Right lobe of liver (tissue), 6 donors: ENCODE data around the gene AATK. TPM values are rescaled to one million over a fixed set of nuclear protein-coding genes. Genes with fewer than 3 reads are reported as not detected.
"Not testable (repeated sequence)": the region's sequence is repeated elsewhere in the genome, so short reads cannot be mapped to it uniquely, and the experiment has no call there.

ENCODE experiments used
- ATAC-seq, 4 donors: fragments of 200-7000 bp; cut with Tn5 transposase; one replicate each; pipeline ENCODE4 v1.9.1; 2020; ENCODE audit warnings: mild to moderate bottlenecking in 4 of 4, moderate library complexity in 4 of 4
- DNase-seq, 3 donors: peaks; one replicate each; pipeline ENCODE4 v3.0.0-alpha.2; 2020
- H3K27ac ChIP-seq, 3 donors: fragments of 200-600 bp; one replicate each; pipeline ENCODE4 v1.8.0; 2022
- H3K27me3 ChIP-seq, 2 donors: fragments of 200-600 bp; one replicate each; pipeline ENCODE4 v1.8.0; 2022
- H3K36me3 ChIP-seq, 4 donors: fragments of 200-600 bp; sonication (generic) in 1 of 4; one replicate each; pipeline versions ENCODE4 v1.5.1 to v1.8.0; 2017 to 2022; ENCODE audit warnings: control low read depth in 1 of 4
- H3K4me1 ChIP-seq, 4 donors: fragments of 200-600 bp; sonication (generic) in 1 of 4; one replicate each; pipeline versions ENCODE4 v1.5.1 to v1.8.0; 2017 to 2022; ENCODE audit warnings: control low read depth in 1 of 4
- H3K4me3 ChIP-seq, 3 donors: fragments of 200-600 bp; one replicate each; pipeline ENCODE4 v1.8.0; 2022
- H3K9me3 ChIP-seq, 4 donors: fragments of 200-600 bp; sonication (generic) in 1 of 4; one replicate each; pipeline versions ENCODE4 v1.5.1 to v1.8.0; 2017 to 2022; ENCODE audit warnings: control low read depth in 1 of 4
- POLR2A ChIP-seq: fragments of 450-650 bp; IDR thresholded peaks from one replicate; pipeline ENCODE4 v1.6.1; 2017; ENCODE audit warnings: antibody characterized with exemption, mild to moderate bottlenecking
- WGBS: methylation state at CpG from one replicate; pipeline ENCODE4 v1.1.6; 2018; ENCODE audit warnings: low coverage, low lambda C conversion rate; ENCODE audit not compliant: insufficient coverage; ENCODE audit errors: missing lambda C conversion rate; 5-methylcytosine and 5-hydroxymethylcytosine counted together
- intact Hi-C, 2 donors: fragments of 100-400 bp; cut with DNase I; formaldehyde crosslinking; loops; one replicate each; pipeline versions ENCODE4 v1.11.2 to v1.14.1; 2022
- total RNA-seq, 6 experiments: library from RNA; depleted of rRNA in 2 of 6; stranded (reverse); fragments of >200 nt in 2 of 6; fragmentation: NEBNext Ultra II Directional in 3 of 6; extraction: Animal tissue kit (Norgen Biotek cat#: 25700) in 3 of 6; gene quantifications; one replicate each; pipeline versions ENCODE4 v1.1.0 to v1.2.4, GENCODE V29; 2016 to 2023
- TF ChIP-seq, protein P1 (sequence below), 4 donors: fragments of 200-600 bp in 3 of 4; fragments of 450-650 bp in 1 of 4; IDR thresholded peaks; one replicate each; pipeline versions ENCODE4 v1.5.1 to v1.8.0; 2016 to 2022; ENCODE audit warnings: antibody characterized with exemption in 4 of 4, mild to moderate bottlenecking in 2 of 4
- donor health status: DM: no; HTN: yes; CAD: no.
- donor health status: DM: no; HTN: no; CAD: no.
- donor health status: DM: no; HTN: no; CAD: no.
- donor health status: DM: no; HTN: yes; CAD: no.
- donor health status: DM: no; HTN: yes; CAD: no.

Gene AATK
- total RNA-seq, 6 experiments from 2014 or later, result 0.31 to 1.2 (median 0.86) TPM

- intact Hi-C loops, result no loop called here
- ATAC-seq (no peak), DNase-seq (no peak)
- no peak overlapping the region for H3K4me3 ChIP-seq
- H3K36me3 ChIP-seq, result peaks cover 0 to 17% (median 8%) of the 10 kb centered on the region in 4 donors
- H3K27me3 ChIP-seq, result no peaks in the 10 kb centered on the region
- TF ChIP-seq, protein P1, sequence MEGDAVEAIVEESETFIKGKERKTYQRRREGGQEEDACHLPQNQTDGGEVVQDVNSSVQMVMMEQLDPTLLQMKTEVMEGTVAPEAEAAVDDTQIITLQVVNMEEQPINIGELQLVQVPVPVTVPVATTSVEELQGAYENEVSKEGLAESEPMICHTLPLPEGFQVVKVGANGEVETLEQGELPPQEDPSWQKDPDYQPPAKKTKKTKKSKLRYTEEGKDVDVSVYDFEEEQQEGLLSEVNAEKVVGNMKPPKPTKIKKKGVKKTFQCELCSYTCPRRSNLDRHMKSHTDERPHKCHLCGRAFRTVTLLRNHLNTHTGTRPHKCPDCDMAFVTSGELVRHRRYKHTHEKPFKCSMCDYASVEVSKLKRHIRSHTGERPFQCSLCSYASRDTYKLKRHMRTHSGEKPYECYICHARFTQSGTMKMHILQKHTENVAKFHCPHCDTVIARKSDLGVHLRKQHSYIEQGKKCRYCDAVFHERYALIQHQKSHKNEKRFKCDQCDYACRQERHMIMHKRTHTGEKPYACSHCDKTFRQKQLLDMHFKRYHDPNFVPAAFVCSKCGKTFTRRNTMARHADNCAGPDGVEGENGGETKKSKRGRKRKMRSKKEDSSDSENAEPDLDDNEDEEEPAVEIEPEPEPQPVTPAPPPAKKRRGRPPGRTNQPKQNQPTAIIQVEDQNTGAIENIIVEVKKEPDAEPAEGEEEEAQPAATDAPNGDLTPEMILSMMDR (IDR thresholded peaks at IDR 0.05), result no peak
- peaks cover 0 to 42% (median 27%) of the 10 kb centered on the region in 4 donors for H3K4me1 ChIP-seq
- H3K27ac ChIP-seq, result peak overlapping the region; percentile 59 to 99 (median 98)
- no peaks in the 10 kb centered on the region for H3K9me3 ChIP-seq
- WGBS, result 69% methylated on average over 10 of the region's 33 CpGs
These were observed 84.5 kb downstream of the AATK start for GRCh38 chr17:81081222-81082176.

DNA sequence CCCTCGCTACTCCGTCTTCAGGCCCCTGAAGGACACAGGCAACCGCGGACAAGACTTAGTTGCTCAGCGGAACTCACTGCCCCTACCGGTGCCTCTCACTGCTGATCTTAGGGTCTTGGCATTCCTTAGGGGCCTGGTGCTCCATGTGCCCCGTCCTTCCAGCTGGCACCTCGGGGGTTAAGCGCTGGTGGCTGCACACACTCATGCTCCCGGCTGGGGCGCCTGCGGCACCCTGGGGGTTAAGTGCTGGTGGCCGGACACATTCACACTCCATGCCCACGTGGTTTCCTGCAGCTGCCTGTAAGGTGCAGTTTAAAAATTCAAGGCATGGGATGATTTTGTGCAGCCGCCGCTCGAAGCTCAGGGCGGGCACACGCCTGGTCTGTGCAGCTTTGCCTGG lies 86.0 kb downstream of the AATK start:
- Histone ChIP-seq H3K9me3 (no peaks in the 10 kb centered on the region), H3K36me3 (peaks cover 0 to 6% (median under 1%) of the 10 kb centered on the region in 4 donors), H3K27me3 (no peaks in the 10 kb centered on the region), H3K27ac (no peak overlapping the region), H3K4me3 (no peak overlapping the region), H3K4me1 (peaks cover 0 to 38% (median 25%) of the 10 kb centered on the region in 4 donors)
- intact Hi-C loops, result no loop called here
- ATAC-seq (no peak), DNase-seq (no peak)
- TF ChIP-seq, protein P1 (IDR thresholded peaks at IDR 0.05), result no peak
- TF ChIP-seq POLR2A, result no peak
- no CpG with 5 or more reads among the region's 19 CpGs for WGBS

DNA sequence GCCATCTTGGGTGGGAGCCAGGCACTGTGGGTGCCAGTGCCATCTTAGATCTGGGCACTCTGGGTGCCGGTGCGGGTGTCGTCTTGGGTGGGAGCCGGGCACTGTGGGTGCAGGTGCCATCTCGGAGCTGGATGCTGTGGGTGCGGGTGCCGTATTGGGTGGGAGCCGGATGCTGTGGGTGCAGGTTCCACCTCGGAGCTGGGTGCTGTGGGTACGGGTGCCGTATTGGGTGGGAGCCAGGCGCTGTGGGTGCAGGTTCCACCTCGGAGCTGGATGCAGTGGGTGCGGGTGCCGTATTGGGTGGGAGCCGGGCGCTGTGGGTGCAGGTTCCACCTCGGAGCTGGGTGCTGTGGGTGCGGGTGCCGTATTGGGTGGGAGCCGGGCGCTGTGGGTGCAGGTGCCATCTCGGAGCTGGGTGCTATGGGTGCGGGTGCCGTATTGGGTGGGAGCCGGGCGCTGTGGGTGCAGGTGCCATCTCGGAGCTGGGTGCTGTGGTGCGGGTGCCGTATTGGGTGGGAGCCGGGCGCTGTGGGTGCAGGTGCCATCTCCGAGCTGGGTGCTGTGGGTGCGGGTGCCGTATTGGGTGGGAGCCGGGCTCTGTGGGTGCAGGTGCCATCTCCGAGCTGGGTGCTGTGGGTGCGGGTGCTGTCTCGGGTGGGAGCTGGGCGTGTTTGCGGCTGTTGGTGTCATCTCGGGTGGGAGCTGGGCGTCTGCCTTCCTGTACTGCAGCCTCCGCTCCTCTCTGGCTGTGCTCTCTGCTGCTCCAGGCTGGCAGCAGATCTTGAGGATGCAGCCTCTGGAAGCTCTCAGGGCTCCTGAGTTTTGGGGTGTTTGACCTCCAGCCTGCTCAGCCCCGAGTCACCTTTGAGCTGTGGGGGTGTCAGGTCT lies 87.8 kb downstream of the AATK start:
- H3K4me1 ChIP-seq, result peaks cover 0 to 24% (median 18%) of the 10 kb centered on the region in 4 donors
- DNase-seq, ATAC-seq, H3K9me3 ChIP-seq, H3K27me3 ChIP-seq, H3K27ac ChIP-seq, H3K4me3 ChIP-seq, H3K36me3 ChIP-seq, intact Hi-C loops: not testable (repeated sequence)
- WGBS, result 81% methylated on average over 5 of the region's 45 CpGs

GRCh38 chr17:81076141-81076679 lies 89.8 kb downstream of the AATK start:
- no peaks in the 10 kb centered on the region for H3K27me3 ChIP-seq
- WGBS, result 60% methylated on average over 1 of the region's 14 CpGs
- intact Hi-C loops, result no loop called here
- H3K4me1 ChIP-seq, result peaks cover 0 to 7% (median 2%) of the 10 kb centered on the region in 4 donors
- H3K9me3 ChIP-seq, result no peaks in the 10 kb centered on the region
- no peak overlapping the region for H3K27ac ChIP-seq
- ATAC-seq, result no peak
- H3K4me3 ChIP-seq, result no peak overlapping the region
- peaks cover 0 to 4% (median 2%) of the 10 kb centered on the region in 4 donors for H3K36me3 ChIP-seq
- DNase-seq, result no peak
- no peak for TF ChIP-seq POLR2A
- TF ChIP-seq, protein P1 (IDR thresholded peaks at IDR 0.05), result no peak
